Lower lobe of right lung (tissue), 2 donors: ENCODE data around the gene C2orf42. TPM values are rescaled to one million over a fixed set of nuclear protein-coding genes. Genes with fewer than 3 reads are reported as not detected.

Source experiments
- ATAC-seq, 2 donors: fragments of 200-7000 bp; cut with Tn5 transposase; one replicate each; pipeline ENCODE4 v1.9.1; 2020 to 2022; ENCODE audit warnings: mild to moderate bottlenecking in 2 of 2, moderate library complexity in 2 of 2
- DNase-seq: peaks from one replicate; pipeline ENCODE4 v3.0.0-alpha.2; 2020
- H3K27ac ChIP-seq: fragments of 200-600 bp; one replicate; pipeline ENCODE4 v1.8.0; 2022
- H3K27me3 ChIP-seq: fragments of 200-600 bp; one replicate; pipeline ENCODE4 v1.8.0; 2022; ENCODE audit warnings: low read depth
- H3K36me3 ChIP-seq: fragments of 200-600 bp; one replicate; pipeline ENCODE4 v1.8.0; 2022; ENCODE audit warnings: mild to moderate bottlenecking
- H3K4me1 ChIP-seq: fragments of 200-600 bp; one replicate; pipeline ENCODE4 v1.8.0; 2022
- H3K4me3 ChIP-seq: fragments of 200-600 bp; one replicate; pipeline ENCODE4 v1.8.0; 2022; ENCODE audit warnings: mild to moderate bottlenecking
- H3K9me3 ChIP-seq: fragments of 200-600 bp; one replicate; pipeline ENCODE4 v1.8.0; 2022
- CTCF ChIP-seq: fragments of 200-600 bp; IDR thresholded peaks from one replicate; pipeline ENCODE4 v1.8.0; 2022; ENCODE audit warnings: antibody characterized with exemption, mild to moderate bottlenecking
- intact Hi-C: fragments of 100-400 bp; cut with DNase I; formaldehyde crosslinking; loops from one replicate; pipeline ENCODE4 v1.11.0; 2022
- total RNA-seq: library from RNA; stranded (reverse); fragmentation: NEBNext Ultra II Directional; extraction: Animal tissue kit (Norgen Biotek cat#: 25700); gene quantifications from one replicate; pipeline ENCODE4 v1.2.1, GENCODE V29; 2021
- donor health status: DM: no; HTN: yes; CAD: no; lungs with severe emphysema.

The C2orf42 gene
- total RNA-seq, 1 donor from 2014 or later: 18.0 TPM

GRCh38 chr2:70126413-70126812 is 64.4 kb downstream of the C2orf42 start:
- peaks cover 48% of the 10 kb centered on the region for H3K4me1 ChIP-seq
- no peaks in the 10 kb centered on the region for H3K27me3 ChIP-seq
- H3K9me3 ChIP-seq: no peaks in the 10 kb centered on the region
- ATAC-seq: no peak
- no peak for DNase-seq
- H3K27ac ChIP-seq: peak overlapping the region; percentile 53
- H3K36me3 ChIP-seq: no peaks in the 10 kb centered on the region
- H3K4me3 ChIP-seq: no peak overlapping the region
- intact Hi-C loops: no loop called here
- TF ChIP-seq CTCF: no peak

- H3K27me3 ChIP-seq: no peaks in the 10 kb centered on the region
- H3K4me1 ChIP-seq: peaks cover 46% of the 10 kb centered on the region
- H3K27ac ChIP-seq: peak overlapping the region; percentile 97
- peak overlapping the region; percentile 65 for H3K4me3 ChIP-seq
- intact Hi-C loops: no loop called here
- no peaks in the 10 kb centered on the region for H3K36me3 ChIP-seq
- ATAC-seq (no peak), DNase-seq (no peak)
- H3K9me3 ChIP-seq: no peaks in the 10 kb centered on the region
- no peak for TF ChIP-seq CTCF
Measured at GRCh38 chr2:70125498-70125898, 65.3 kb downstream of the C2orf42 start.

GRCh38 chr2:70124983-70125480 is 65.8 kb downstream of the C2orf42 start:
- Histone ChIP-seq H3K27me3 (no peaks in the 10 kb centered on the region), H3K9me3 (no peaks in the 10 kb centered on the region), H3K4me1 (peaks cover 46% of the 10 kb centered on the region), H3K4me3 (peak overlapping the region; percentile 65), H3K36me3 (no peaks in the 10 kb centered on the region), H3K27ac (peak overlapping the region; percentile 97)
- intact Hi-C loops: no loop called here
- TF ChIP-seq CTCF: no peak
- ATAC-seq (peak; percentile 77 to 78), DNase-seq (peak; percentile 82)

GRCh38 chr2:70123829-70124116 is 67.0 kb downstream of the C2orf42 start:
- Histone ChIP-seq H3K27me3 (no peaks in the 10 kb centered on the region), H3K4me3 (peak overlapping the region; percentile 65), H3K36me3 (no peaks in the 10 kb centered on the region), H3K4me1 (peaks cover 49% of the 10 kb centered on the region), H3K9me3 (no peaks in the 10 kb centered on the region), H3K27ac (peak overlapping the region; percentile 97)
- DNase-seq (no peak), ATAC-seq (no peak)
- TF ChIP-seq CTCF: no peak
- intact Hi-C loops: no loop called here

- ATAC-seq (peak; percentile 25 to 37), DNase-seq (no peak)
- H3K4me3 ChIP-seq: peak overlapping the region; percentile 65
- peaks cover 54% of the 10 kb centered on the region for H3K4me1 ChIP-seq
- no peak for TF ChIP-seq CTCF
- H3K27me3 ChIP-seq: no peaks in the 10 kb centered on the region
- H3K27ac ChIP-seq: peak overlapping the region; percentile 97
- no peaks in the 10 kb centered on the region for H3K9me3 ChIP-seq
- intact Hi-C loops: no loop called here
- no peaks in the 10 kb centered on the region for H3K36me3 ChIP-seq
Measured at GRCh38 chr2:70123051-70123828, 67.6 kb downstream of the C2orf42 start.
